ENCODE data around the gene VWA2. TPM values are rescaled to one million over a fixed set of nuclear protein-coding genes. Genes with fewer than 3 reads are reported as not detected.
"Not testable (repeated sequence)": the region's sequence is repeated elsewhere in the genome, so short reads cannot be mapped to it uniquely, and the experiment has no call there.

The VWA2 gene
- total RNA-seq, 2 donors from 2014 or later, result 1.1 to 1.5 TPM

- intact Hi-C loops (cut with DNase I, micrococcal nuclease), result no loop called here
- DNase-seq (no peak), ATAC-seq (no peak)
These were observed 89.8 kb downstream of the VWA2 start for GRCh38 chr10:114328874-114329273.

GRCh38 chr10:114329634-114330365 lies 90.7 kb downstream of the VWA2 start:
- intact Hi-C loops (cut with DNase I, micrococcal nuclease), result no loop called here
- DNase-seq (no peak), ATAC-seq (no peak)

GRCh38 chr10:114332301-114333192 lies 93.5 kb downstream of the VWA2 start:
- no peak for ATAC-seq
- DNase-seq, result no peak
- intact Hi-C loops (cut with DNase I, micrococcal nuclease), result no loop called here

- DNase-seq; ATAC-seq; intact Hi-C loops (cut with DNase I, micrococcal nuclease): not testable (repeated sequence)
These were observed 94.4 kb downstream of the VWA2 start for GRCh38 chr10:114333441-114333840.

GRCh38 chr10:114334301-114334700 lies 95.2 kb downstream of the VWA2 start:
- DNase-seq, result no peak
- ATAC-seq, result no peak

GRCh38 chr10:114335614-114336013 lies 96.6 kb downstream of the VWA2 start:
- intact Hi-C loops (cut with DNase I, micrococcal nuclease), result no loop called here
- no peak for ATAC-seq
- DNase-seq, result no peak

More at GRCh38 chr10:114334301-114334700, 95.2 kb downstream of the VWA2 start:
- intact Hi-C loops (cut with DNase I, micrococcal nuclease), result no loop called here

GRCh38 chr10:114336823-114337509 lies 97.9 kb downstream of the VWA2 start:
- DNase-seq, result no peak
- intact Hi-C loops (cut with DNase I, micrococcal nuclease), result no loop called here
- no peak for ATAC-seq

GRCh38 chr10:114337510-114338462 lies 98.7 kb downstream of the VWA2 start:
- intact Hi-C loops (cut with DNase I, micrococcal nuclease), result no loop called here
- ATAC-seq (no peak), DNase-seq (no peak)

- no peak for DNase-seq
- no peak for ATAC-seq
- intact Hi-C loops (cut with DNase I, micrococcal nuclease), result no loop called here
These were observed 101.8 kb downstream of the VWA2 start for GRCh38 chr10:114340816-114341215.

Other genes starting within 250 kb of the VWA2 start
- 1 to 10 TPM in 1 of 2 donors, under 1 TPM in 1; 0.73 to 1.6 TPM for gene ADRB1, start 195.4 kb upstream of the VWA2 start, total RNA-seq
- 10 to 100 TPM; 42.3 to 43.3 TPM for gene CCDC186, start 65.1 kb upstream of the VWA2 start, total RNA-seq
- 1 to 10 TPM in 1 of 2 donors, under 1 TPM in 1; 0.64 to 2.9 TPM for gene TDRD1, start 59.9 kb upstream of the VWA2 start, total RNA-seq
- 10 to 100 TPM in 1 of 2 donors, 1 to 10 TPM in 1; 8.9 to 12.5 TPM for gene AFAP1L2, start 165.2 kb downstream of the VWA2 start, total RNA-seq

Data from left colon (tissue), 2 donors.